Measurements from ENCODE around the gene KDM6B.
"Not testable (repeated sequence)": the region's sequence is repeated elsewhere in the genome, so short reads cannot be mapped to it uniquely, and the experiment has no call there.

The KDM6B gene

DNA sequence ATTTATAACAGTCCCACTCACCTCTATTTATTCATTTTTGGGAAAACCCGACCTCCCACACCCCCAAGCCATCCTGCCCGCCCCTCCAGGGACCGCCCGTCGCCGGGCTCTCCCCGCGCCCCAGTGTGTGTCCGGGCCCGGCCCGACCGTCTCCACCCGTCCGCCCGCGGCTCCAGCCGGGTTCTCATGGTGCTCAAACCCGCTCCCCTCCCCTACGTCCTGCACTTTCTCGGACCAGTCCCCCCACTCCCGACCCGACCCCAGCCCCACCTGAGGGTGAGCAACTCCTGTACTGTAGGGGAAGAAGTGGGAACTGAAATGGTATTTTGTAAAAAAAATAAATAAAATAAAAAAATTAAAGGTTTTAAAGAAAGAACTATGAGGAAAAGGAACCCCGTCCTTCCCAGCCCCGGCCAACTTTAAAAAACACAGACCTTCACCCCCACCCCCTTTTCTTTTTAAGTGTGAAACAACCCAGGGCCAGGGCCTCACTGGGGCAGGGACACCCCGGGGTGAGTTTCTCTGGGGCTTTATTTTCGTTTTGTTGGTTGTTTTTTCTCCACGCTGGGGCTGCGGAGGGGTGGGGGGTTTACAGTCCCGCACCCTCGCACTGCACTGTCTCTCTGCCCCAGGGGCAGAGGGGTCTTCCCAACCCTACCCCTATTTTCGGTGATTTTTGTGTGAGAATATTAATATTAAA is 20.2 kb downstream of the KDM6B start:
- DNase-seq = no peak

DNA sequence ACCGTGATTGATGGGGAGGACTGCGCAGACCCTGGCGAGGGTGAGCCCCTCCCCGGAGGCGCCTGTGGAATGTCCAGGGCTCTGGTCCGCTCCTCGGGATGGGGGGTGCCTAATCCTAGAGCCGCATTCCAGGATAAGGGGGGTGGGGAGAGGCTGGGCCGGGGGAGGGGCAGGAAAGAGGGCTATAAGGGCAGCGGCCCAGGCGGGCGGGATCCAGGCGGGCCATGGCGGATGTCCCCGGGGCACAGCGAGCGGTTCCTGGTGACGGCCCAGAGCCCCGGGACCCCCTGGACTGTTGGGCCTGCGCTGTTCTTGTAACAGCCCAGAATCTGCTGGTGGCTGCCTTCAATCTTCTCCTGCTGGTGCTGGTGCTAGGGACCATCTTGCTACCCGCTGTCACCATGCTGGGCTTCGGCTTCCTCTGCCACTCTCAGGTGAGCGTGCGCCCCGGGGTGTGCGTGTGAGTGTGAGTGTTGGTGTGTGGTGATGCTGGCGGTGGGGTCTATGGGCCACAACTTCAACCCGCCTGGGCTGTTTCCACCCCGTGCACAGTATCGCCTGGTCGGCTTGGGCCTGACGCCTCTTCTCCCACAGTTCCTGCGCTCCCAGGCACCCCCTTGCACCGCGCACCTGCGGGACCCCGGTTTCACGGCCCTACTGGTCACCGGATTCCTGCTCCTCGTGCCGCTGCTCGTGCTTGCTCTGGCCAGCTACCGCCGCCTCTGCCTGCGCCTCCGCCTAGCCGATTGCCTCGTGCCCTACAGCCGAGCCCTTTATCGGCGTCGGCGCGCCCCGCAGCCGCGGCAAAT is 21.0 kb downstream of the KDM6B start, which contains the start of gene TMEM88:
Gene TMEM88, plus strand, starts transcription at position 216 of the 809 bp plus-strand sequence. Its CDS starts 9 bp downstream, at position 225.
- no peak for DNase-seq

DNA sequence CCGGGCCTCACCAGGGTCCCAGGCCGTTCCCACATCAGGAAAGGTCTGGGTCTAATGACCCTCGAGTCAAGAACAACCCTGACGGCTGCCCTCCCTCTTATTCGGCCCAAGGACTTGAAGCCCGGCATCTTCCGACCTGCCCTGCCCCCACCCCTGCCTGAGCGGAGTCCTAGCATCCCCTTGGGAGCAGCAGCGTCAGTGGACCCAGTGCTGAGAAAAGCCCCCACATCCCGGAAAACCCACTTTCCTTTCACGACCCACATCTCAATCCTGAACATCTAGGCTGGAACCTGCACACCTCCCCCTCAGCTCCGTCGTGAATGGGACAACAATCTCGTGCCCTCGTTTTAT is 21.6 kb downstream of the KDM6B start:
- no peak for DNase-seq

DNA sequence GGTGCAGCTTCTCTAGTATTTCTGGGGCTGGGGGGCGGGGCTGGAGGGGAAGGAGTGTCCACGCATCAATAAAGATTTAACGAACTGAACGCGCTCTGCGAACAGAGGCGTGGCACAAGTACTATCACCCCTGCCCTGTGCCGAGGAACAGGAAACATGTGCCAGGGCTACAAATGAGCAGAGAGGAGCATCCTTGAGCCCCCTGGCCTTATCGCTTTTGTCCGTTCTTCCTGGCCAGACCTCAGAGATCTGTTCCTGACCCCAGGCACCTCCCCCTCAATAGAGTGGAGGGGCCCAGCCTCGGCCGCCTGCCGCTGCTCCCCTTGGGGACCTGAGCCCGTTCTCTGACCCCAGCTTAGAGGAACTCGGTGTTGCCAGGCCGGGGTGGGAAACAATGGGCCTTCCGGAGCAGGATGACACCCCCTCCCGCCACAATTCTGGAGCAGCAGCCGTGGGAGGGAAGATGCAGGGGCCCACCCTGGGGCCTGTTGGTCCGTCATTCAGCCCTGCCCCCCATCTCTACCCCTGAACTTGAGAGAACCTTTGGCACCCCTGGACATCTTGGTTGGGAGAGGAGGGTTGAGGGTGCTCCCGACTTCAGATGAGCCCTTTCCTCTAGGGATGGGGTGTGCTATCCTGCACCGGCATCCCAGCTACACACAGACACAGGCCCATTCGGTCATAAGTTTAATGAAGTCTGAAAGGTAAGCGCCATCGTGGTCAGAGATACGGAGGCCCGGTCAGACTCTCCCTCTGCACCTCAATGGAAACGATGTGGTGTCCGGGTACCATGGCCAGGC is 22.2 kb downstream of the KDM6B start:
- DNase-seq = peak in 1 of 2 donors; percentile 51

DNA sequence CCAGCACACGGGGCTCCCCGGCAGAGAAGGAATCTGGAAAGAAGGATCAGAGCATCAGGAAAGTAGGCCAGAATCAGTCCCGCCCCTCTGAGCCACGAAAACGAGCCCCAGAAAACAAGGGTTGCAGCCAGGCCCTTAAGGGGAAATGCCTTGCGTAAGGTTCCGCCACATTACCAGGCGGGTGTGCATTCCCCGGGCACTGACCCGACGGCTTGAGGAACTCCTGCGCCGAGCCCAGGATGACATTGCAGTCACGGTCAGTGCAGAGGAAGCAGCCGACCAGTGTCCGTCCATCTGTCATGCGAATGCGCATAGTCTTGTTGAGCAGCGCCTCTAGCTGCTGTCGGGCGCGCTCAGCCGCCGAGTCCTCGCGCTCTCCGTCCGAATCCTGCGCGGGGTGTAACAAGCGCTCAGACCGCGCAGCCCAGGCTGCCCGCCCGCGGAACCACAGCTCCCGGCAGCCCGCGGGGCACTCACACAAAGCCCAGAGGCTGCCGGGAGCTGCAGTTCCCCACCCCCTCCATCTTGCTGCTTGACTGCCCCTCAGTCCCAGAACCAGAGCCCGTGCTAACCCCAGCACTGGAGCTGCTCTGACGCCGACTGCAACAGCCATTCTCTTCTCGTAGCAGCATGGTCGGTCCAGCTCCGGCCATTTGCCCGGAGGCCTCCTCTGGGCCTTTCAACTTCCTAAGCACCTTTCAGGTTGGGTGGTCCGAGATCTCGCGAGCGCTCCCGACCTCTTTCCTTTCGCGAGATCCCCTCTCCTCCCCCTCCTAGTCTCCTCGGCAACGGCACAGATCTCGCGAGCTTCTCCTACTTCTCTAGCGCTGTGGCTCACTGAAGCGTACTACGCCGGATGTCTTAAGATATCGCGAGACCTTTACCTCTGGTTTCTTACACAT is 23.0 kb downstream of the KDM6B start, which contains the start of gene NAA38:
Gene NAA38, minus strand, starts transcription at position 749 of the 902 bp plus-strand sequence. Its CDS starts 96 bp downstream, at position 653.
- DNase-seq = peak; percentile 99

DNA sequence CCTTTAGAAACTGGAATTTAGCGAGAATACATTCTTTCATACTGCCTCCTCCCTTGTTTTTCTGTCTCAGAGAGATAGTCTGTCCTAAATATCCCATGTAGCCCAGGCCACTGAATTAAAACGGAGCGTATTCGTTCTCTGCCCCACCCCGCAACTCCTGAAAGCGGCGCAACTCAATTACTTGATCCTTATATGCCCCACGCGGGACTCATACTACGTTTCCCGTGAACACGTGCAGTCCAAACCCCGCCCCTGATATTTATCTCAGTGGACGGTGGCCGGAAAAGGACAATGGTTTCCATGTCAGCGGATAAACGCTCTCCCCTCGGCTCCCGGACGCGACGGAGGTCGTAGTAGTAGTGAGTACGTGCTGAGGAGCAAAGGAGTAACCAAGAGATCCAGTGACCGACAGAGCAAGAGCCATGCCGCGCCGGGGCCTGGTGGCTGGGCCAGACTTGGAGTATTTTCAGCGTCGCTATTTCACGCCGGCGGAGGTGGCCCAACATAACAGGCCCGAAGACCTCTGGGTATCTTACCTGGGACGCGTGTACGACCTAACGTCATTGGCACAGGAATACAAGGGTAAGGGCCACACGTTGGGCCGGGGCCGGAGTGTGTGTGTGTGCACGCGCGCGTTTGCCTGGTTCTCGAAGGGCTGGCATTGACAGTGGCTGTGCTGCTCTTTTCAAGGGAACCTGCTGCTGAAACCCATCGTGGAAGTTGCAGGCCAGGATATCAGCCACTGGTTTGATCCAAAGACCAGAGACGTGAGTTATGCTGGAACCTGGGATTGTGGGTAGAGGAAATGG is 23.9 kb downstream of the KDM6B start, which contains the start of gene CYB5D1:
Gene CYB5D1, plus strand, starts transcription at position 291 of the 809 bp plus-strand sequence. Its CDS starts 132 bp downstream, at position 423.
- DNase-seq = peak; percentile 91 to 92

DNA sequence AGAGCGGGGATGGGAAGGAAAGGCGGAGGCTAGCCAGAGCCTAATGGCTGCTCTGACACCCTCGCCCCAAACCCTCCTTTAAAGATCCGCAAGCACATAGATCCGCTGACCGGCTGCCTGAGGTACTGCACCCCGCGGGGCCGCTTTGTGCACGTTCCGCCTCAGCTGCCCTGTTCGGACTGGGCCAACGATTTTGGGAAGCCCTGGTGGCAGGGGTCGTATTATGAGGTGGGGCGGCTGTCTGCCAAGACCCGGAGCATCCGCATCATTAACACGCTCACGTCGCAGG is 24.4 kb downstream of the KDM6B start:
- DNase-seq = peak; percentile 25 to 37

DNA sequence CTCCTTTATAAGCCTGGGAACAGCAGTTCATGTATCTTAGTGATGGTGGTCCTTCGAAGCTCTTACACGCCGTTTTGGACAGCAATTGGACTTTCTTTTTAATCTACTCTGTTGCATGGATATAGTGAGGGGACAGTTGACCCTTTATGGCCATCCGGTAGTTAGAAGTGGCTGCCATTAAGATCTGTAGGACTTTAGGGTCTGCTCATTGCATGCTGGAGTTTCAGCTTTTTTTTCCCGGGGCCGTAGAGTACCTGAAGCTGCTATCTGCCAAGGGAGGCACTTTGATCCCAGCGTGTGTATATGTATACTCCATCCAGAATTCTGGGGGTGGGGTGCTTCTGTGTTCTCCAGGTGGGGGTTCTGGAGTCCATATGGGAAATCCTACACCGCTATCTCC is 25.0 kb downstream of the KDM6B start:
- DNase-seq = no peak

DNA sequence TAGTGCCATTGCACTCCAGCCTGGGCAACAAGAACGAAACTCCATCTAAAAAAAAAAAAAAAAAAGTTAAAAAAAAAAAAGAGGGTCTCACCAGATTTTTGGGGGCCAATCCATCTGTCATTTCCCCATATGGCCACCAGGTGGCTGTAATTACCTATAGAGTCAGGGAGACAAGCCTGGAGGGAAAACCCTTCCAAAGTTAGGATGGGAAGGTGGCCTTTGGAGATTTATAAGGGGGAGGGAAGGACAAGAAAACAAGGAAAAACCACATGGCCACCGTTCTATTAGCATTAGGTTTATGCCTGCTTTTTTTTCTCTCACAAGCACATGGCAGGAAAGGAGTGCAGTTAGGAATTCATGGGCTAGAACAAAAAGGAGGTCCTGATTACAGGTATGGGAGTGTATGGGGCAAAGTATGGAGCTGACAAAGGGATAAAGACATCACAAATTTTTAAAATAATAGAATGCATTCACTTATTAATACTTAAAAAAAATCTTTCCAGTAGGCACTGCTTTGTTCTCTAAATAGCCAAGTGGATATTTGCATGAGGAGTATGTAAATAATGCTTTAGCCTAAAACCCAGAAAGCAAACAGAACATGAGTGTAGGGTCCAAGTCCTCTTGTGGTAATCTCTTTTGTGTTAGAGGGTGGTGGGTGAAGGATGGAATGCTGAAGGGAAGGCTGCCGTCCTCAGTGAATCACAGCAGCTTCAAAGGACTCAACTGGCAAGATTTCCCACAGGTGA is 28.8 kb downstream of the KDM6B start:
- DNase-seq = peak in 1 of 2 donors; percentile 35

DNA sequence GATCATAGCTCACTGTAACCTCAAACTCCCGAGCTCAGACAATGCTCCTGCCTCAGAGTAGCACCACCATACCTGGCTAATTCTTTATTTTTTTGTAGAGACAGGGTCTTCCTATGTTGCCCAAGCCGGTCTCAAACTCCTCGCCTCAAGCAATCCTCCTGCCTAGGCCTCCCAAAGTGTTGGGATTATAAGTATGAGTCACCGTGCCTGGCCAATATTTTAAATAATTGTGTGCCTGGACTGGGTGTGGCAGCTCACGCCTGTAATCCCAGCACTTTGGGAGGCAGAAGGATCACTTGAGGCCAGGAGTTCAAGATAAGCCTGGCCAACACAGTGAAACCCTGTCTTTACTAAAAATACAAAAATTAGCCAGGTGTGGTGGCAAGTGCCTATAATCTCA is 30.4 kb downstream of the KDM6B start:
- not testable (repeated sequence) for DNase-seq

DNA sequence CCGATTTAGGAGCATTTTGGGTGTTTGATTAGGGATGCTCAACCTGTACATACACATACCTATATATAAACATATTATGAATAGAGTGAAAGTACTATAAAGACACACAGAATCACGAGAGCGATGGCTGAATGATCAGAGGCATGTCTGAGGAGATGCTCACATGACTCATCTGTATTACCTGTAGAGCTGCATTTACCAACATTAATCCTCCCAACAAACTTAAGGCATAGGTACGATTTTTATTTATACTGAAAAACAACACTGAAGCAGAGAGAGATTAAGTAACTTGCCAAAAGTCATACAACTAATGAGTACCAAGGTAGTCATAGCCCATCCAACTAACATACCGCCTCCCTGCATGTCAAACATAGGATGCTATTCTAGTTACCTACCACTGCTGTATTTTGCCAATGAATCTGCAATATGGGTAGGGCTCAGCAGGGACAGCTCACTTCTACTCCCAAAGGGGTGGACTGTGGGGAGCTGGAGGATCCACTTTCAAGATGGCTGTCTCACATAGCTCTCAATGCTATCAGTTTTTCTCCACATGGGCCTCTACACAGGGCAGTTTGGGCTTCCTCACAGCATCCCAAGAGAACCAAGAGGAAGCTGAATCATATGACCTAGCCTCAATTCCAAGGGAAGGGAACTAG is 31.1 kb downstream of the KDM6B start:
- DNase-seq = no peak

DNA sequence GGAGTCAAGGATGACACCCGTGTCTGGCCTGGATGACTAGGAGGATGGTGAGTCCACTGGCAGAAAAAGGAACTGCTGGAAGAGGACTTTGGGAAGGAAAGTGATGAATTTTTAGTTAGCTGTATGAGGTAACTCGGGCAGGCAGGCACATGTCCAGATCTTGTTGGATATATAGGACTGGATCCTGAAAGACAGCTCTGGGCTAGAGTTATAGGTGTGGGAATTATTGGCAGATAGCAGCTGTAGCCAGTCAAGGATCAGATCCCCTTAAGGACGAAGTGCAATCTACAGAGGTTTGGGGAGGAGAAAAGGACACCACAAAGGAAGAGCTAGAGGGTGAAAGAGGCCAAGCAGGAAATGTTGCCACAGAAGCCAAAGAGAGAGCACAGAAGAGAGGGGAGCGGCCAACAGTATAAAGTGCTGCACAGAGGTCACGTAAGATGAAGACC is 33.9 kb downstream of the KDM6B start:
- peak; percentile 35 to 36 for DNase-seq

DNA sequence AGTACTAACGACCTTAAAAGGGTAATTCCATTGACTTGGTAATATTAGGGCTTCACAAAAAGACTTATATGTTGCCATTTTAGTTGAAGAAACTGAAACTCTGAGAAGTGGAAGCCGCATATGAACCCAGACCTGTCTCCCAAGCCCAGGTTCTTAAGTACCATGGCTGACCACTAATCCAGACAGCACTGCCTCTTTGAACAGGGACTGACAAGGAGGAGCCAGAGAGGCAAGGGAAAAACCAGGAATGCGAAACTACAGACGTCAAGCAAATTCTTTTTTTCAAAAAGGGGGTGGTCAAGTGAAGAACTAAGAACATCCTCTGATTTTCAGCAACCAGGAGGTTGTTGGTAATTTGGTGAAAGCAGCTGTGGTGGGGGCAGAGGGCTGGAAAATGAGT is 39.0 kb downstream of the KDM6B start:
- DNase-seq = no peak

DNA sequence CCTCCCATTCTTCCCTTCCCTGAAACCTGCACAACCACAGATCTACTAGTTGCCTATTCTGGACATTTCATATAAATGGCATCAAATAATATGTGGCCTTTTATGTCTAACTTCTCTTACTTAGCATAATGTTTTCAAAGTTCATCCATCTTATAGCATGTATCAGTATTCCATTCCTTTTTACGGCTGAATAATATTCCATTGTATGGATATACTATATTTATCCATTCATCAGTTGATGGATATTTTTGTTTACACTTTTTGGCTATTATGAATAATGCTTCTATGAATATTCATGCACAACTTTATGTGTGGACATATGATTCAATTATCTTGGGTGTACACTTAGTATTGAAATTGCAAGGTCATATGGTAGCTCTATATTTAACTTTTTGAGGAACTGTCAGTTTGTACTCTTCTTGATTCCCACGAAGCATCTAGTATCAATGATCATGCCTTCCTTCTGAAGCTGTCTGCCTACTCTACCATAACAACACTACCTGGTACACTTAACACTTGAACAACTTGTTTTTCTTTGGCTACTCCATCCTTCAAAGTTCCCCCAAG is 41.9 kb downstream of the KDM6B start:
- DNase-seq = peak in 1 of 2 donors; percentile 33

DNA sequence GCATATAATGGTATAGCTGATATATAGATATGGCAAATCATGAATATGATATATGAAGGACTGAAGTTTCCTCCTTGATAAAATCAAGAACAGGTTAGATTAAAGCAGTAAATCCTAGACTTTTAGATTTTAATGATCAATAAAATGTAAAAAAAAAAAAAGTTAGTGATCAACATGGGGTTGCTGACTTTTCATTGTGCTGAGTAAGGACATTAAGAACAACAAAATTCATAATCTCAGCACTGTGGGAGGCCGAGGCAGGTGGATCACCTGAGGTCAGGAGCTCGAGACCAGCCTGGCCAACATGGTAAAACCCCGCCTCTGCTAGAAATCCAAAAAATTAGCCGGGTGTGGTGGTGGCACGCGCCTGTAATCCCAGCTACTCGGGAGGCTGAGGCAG is 44.2 kb downstream of the KDM6B start:
- DNase-seq = no peak

DNA sequence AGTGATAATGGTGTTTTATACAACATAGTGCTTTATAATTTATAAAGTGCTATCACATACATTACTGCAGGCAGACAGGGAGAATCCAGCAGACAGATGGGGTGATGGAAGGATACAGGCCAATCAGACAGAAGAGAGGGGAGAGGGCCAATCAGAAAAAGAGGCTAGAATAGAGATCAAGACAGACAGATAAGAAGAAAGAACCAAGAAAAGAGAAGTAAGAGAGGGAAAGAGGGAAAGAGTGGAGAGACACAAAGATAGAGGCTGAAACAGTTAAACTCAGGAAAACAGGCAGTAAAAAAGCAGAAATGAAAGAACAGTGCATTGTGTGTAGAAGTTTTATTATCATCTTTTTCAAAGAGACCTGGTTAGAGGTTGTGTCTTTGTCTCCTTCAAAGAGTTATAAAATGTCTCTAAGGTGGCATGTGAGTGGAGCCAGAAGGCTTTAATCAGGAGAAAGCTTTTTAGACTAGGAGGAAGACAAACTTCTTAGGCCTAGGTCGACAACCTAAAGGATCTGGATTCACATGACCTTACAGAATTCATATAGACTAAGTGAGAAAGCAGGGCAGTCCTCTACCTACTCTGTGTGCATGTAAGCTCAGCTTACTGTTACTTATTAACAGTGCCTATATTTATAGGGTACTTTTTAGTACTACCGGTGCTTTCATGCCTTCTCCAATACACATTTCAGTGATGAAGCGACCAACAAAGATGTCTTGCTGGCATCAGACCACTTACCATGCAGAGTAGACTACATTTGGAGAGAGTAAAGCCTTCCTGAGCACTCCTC is 46.3 kb downstream of the KDM6B start:
- DNase-seq = no peak

DNA sequence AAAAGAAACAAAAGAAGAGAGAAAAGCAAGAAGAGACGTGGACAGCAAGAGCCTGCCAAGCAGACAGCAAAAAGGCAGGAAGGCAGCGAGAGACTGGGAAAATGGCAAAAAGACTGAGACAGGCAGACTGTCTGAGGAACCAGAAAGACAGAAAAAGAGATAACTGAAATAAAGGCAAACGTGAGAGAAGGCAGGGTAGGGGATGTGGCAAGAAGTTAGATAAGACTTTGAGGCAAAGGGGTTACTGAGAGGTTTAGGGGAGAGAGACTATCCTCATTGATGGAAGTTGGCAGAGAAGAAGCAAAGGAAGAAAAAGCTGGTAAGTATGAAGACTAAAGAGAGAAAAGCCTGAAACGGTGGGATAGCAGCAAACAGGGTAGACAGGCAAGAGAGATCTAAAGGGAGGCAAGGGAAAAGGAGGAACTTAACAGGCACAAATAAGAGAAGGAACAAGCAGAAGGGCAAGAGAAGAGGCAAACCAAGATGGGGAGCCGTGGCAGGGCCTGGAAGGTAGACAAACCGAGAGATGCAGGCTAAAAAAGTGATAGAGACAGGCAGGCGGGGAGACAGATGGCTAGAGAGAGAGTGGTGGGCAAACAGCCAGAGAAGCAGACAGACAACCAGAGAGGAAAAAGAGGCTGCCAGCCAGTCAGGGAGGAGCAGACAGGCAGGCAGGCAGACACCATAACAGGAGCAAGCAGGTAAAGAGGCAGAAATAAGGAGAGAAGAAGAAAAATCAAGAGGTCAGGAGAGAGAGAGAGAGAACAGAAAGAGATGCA is 47.4 kb downstream of the KDM6B start:
- DNase-seq = no peak

DNA sequence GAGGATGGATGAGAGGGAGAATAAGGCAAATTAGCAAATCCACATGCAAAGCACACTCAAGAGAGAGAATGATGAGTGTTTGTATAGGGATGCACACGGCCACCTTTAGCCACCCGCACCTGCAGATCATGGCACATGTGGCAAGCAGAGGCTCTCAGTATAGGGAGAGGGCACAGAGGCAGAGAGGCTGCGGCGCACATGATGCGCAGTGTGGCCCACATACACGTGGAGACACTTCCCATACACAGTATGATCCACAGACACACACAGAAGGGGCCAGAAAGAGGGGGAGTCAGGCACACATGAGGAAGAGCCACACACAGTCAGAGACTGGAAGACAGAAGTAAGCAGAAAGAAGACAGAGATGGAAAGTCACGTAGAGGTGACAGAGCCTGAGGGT is 48.1 kb downstream of the KDM6B start:
- DNase-seq = no peak
